Type B pancreatic cell (in vitro differentiated cells): ENCODE results near the gene C18orf63. TPM values are rescaled to one million over a fixed set of nuclear protein-coding genes. Genes with fewer than 3 reads are reported as not detected.

Experiments
- DNase-seq: peaks from one replicate; pipeline ENCODE4 v3.0.0; 2021; ENCODE audit warnings: mixed read lengths; ENCODE audit not compliant: unreplicated experiment; ENCODE audit errors: extremely low spot score
- H3K27ac Mint-ChIP-seq: 2 replicates; pipeline ENCODE4 v1.8.0; 2021; ENCODE audit warnings: mild to moderate bottlenecking, mixed read lengths
- H3K27me3 Mint-ChIP-seq: 2 replicates; pipeline ENCODE4 v1.8.0; 2021; ENCODE audit warnings: mixed read lengths
- H3K36me3 Mint-ChIP-seq: 2 replicates; pipeline ENCODE4 v1.8.0; 2021; ENCODE audit warnings: mixed read lengths
- H3K4me1 Mint-ChIP-seq: one replicate; pipeline ENCODE4 v1.8.0; 2021; ENCODE audit warnings: mixed read lengths; ENCODE audit not compliant: unreplicated experiment
- H3K4me3 Mint-ChIP-seq: 2 replicates; pipeline ENCODE4 v1.8.0; 2021; ENCODE audit warnings: mild to moderate bottlenecking, mixed read lengths
- H3K9me3 Mint-ChIP-seq: 2 replicates; pipeline ENCODE4 v1.8.0; 2021; ENCODE audit warnings: mixed read lengths
- CTCF ChIP-seq: fragments of 200-600 bp; sonication (generic); conservative IDR thresholded peaks from 2 replicates; pipeline ENCODE4 v1.5.0; 2021; ENCODE audit warnings: antibody characterized with exemption, mild to moderate bottlenecking
- long read RNA-seq: library from polyadenylated mRNA; unstranded; transcript quantifications from one replicate; pipeline ENCODE4 v2.0.0, GENCODE V29; 2020
- total RNA-seq: library from RNA; stranded (reverse); gene quantifications from 2 replicates; pipeline ENCODE4 v1.2.1, GENCODE V29; 2021; ENCODE audit warnings: low replicate concordance

Gene C18orf63
- total RNA-seq = not detected in 2 replicates
- long read RNA-seq = 0 reads

GRCh38 chr18:74315464-74316256 lies at the start of gene C18orf63:
Gene C18orf63 (plus strand): TSS chr18:74315839. CDS start chr18:74317866, 2,027 bp downstream.
- DNase-seq = no peak
- no peaks in the 10 kb centered on the region for H3K4me1 Mint-ChIP-seq
- H3K27me3 Mint-ChIP-seq = no peaks in the 10 kb centered on the region
- H3K9me3 Mint-ChIP-seq = no peaks in the 10 kb centered on the region
- no peaks in the 10 kb centered on the region for H3K36me3 Mint-ChIP-seq
- H3K27ac Mint-ChIP-seq = no peak within 1 kb of the TSS
- no peak within 1 kb of the TSS for H3K4me3 Mint-ChIP-seq
- TF ChIP-seq CTCF = no peak

- H3K27me3 Mint-ChIP-seq = no peaks in the 10 kb centered on the region
- no peak for TF ChIP-seq CTCF
- DNase-seq = no peak
- H3K27ac Mint-ChIP-seq = no peak overlapping the region
- peaks cover 23% of the 10 kb centered on the region for H3K36me3 Mint-ChIP-seq
- peaks cover 26% of the 10 kb centered on the region for H3K4me1 Mint-ChIP-seq
- no peaks in the 10 kb centered on the region for H3K9me3 Mint-ChIP-seq
- no peak overlapping the region for H3K4me3 Mint-ChIP-seq
Measured at GRCh38 chr18:74266161-74266560, 49.5 kb upstream of the C18orf63 start.

- H3K36me3 Mint-ChIP-seq = peaks cover 19% of the 10 kb centered on the region
- H3K9me3 Mint-ChIP-seq = no peaks in the 10 kb centered on the region
- peaks cover 26% of the 10 kb centered on the region for H3K4me1 Mint-ChIP-seq
- H3K27me3 Mint-ChIP-seq = no peaks in the 10 kb centered on the region
- no peak overlapping the region for H3K4me3 Mint-ChIP-seq
- TF ChIP-seq CTCF = no peak
- no peak for DNase-seq
- H3K27ac Mint-ChIP-seq = no peak overlapping the region
Measured at GRCh38 chr18:74268175-74268574, 47.5 kb upstream of the C18orf63 start.

- H3K27ac Mint-ChIP-seq = no peak overlapping the region
- H3K36me3 Mint-ChIP-seq = peaks cover 19% of the 10 kb centered on the region
- peaks cover 26% of the 10 kb centered on the region for H3K4me1 Mint-ChIP-seq
Measured at GRCh38 chr18:74268933-74269620, 46.6 kb upstream of the C18orf63 start.

GRCh38 chr18:74271635-74272034 lies 44.0 kb upstream of the C18orf63 start:
- DNase-seq = no peak
- peaks cover 35% of the 10 kb centered on the region for H3K4me1 Mint-ChIP-seq
- no peak overlapping the region for H3K4me3 Mint-ChIP-seq
- no peaks in the 10 kb centered on the region for H3K27me3 Mint-ChIP-seq
- TF ChIP-seq CTCF = no peak
- peaks cover 14% of the 10 kb centered on the region for H3K36me3 Mint-ChIP-seq
- no peak overlapping the region for H3K27ac Mint-ChIP-seq
- H3K9me3 Mint-ChIP-seq = no peaks in the 10 kb centered on the region

More at GRCh38 chr18:74268933-74269620, 46.6 kb upstream of the C18orf63 start:
- TF ChIP-seq CTCF = no peak
- no peak overlapping the region for H3K4me3 Mint-ChIP-seq
- DNase-seq = no peak
- no peaks in the 10 kb centered on the region for H3K9me3 Mint-ChIP-seq
- no peaks in the 10 kb centered on the region for H3K27me3 Mint-ChIP-seq
